HEK293 (cell line): ENCODE data around the gene AXL.

Experiments used
- CTCF ChIA-PET: fragments of 350-600 bp; formaldehyde crosslinking; extraction: SDS; loops from one replicate; lab custom pipeline; 2021; ENCODE audit warnings: antibody characterized with exemption; lab: Yijun Ruan, JAX
- POLR2A ChIA-PET: fragments of 300-600 bp; formaldehyde crosslinking; extraction: SDS; loops from one replicate; lab custom pipeline; 2020; ENCODE audit warnings: antibody characterized with exemption, inconsistent platforms; lab: Yijun Ruan, JAX
- H3K27ac ChIP-seq: fragments of 200-500 bp; sonication (Bioruptor generic); 2 replicates; pipeline ENCODE4 v1.5.1; 2014; ENCODE audit warnings: low read depth, low read length, control low read depth, inconsistent platforms; ENCODE audit errors: extremely low read depth
- H3K36me3 ChIP-seq, 2 experiments: fragments of 200-500 bp in 1 of 2; sonication (Bioruptor generic) in 1 of 2; 1 replicate in 1 of 2; 2 replicates in 1 of 2; pipeline ENCODE4 v1.5.1; 2014 to 2017; ENCODE audit warnings: inconsistent platforms in 2 of 2, low read length in 2 of 2; ENCODE audit not compliant: control insufficient read depth in 2 of 2, insufficient read depth in 1 of 2
- H3K4me1 ChIP-seq: fragments of 200-500 bp; sonication (Bioruptor generic); 2 replicates; pipeline ENCODE4 v1.5.1; 2014; ENCODE audit warnings: mild to moderate bottlenecking, low read length, inconsistent platforms; ENCODE audit not compliant: control insufficient read depth, insufficient read depth
- H3K4me3 ChIP-seq: 2 replicates; pipeline ENCODE4 v1.5.1; 2011; ENCODE audit warnings: low read depth, mild to moderate bottlenecking, control low read depth, low read length, moderate library complexity
- H3K9me3 ChIP-seq: fragments of 200-500 bp; sonication (Bioruptor generic); 2 replicates; pipeline ENCODE4 v1.5.1; 2014; ENCODE audit warnings: low read depth, low read length, inconsistent platforms; ENCODE audit not compliant: control insufficient read depth, insufficient read depth
- HOXC10 ChIP-seq: sonication (generic); formaldehyde crosslinking; IDR thresholded peaks from 2 replicates; pipeline ENCODE4 v1.8.1; 2023; ENCODE audit warnings: mild to moderate bottlenecking, missing genetic modification reagents
- SETDB1 ChIP-seq: IDR thresholded peaks from one replicate; pipeline ENCODE4 v1.6.1; 2017; ENCODE audit warnings: mild to moderate bottlenecking, low read length, moderate library complexity, mixed read lengths; ENCODE audit not compliant: insufficient read length
- YY1 ChIP-seq: fragments of 450-650 bp; formaldehyde crosslinking; IDR thresholded peaks from 2 replicates; pipeline ENCODE4 v1.5.1; 2018; ENCODE audit warnings: missing biosample characterization, missing genetic modification characterization
- ZFP37 ChIP-seq: fragments of 450-650 bp; formaldehyde crosslinking; IDR thresholded peaks from 2 replicates; pipeline ENCODE4 v1.5.1; 2016; ENCODE audit warnings: missing biosample characterization, missing genetic modification characterization
- ZNF114 ChIP-seq: fragments of 450-650 bp; formaldehyde crosslinking; IDR thresholded peaks from 2 replicates; pipeline ENCODE4 v1.5.0; 2017; ENCODE audit warnings: missing biosample characterization, missing genetic modification characterization
- ZNF121 ChIP-seq: fragments of 450-650 bp; formaldehyde crosslinking; IDR thresholded peaks from 2 replicates; pipeline ENCODE4 v1.5.1; 2016; ENCODE audit warnings: missing biosample characterization, missing genetic modification characterization
- ZNF133 ChIP-seq: fragments of 450-650 bp; formaldehyde crosslinking; IDR thresholded peaks from 2 replicates; pipeline ENCODE4 v1.5.1; 2016; ENCODE audit warnings: missing biosample characterization, missing genetic modification characterization
- ZNF174 ChIP-seq: fragments of 450-650 bp; formaldehyde crosslinking; IDR thresholded peaks from 2 replicates; pipeline ENCODE4 v1.5.0; 2017; ENCODE audit warnings: missing biosample characterization, mild to moderate bottlenecking, missing genetic modification characterization
- ZNF266 ChIP-seq: fragments of 450-650 bp; formaldehyde crosslinking; IDR thresholded peaks from 2 replicates; pipeline ENCODE4 v1.5.1; 2016; ENCODE audit warnings: missing biosample characterization, missing genetic modification characterization, low read depth
- ZNF292 ChIP-seq: fragments of 450-650 bp; formaldehyde crosslinking; IDR thresholded peaks from 2 replicates; pipeline ENCODE4 v1.5.1; 2016; ENCODE audit warnings: low read depth, missing biosample characterization, missing genetic modification characterization, borderline replicate concordance
- ZNF362 ChIP-seq: fragments of 450-650 bp; formaldehyde crosslinking; IDR thresholded peaks from 2 replicates; pipeline ENCODE4 v1.5.1; 2016; ENCODE audit warnings: missing biosample characterization, missing genetic modification characterization
- ZNF416 ChIP-seq: fragments of 450-650 bp; formaldehyde crosslinking; IDR thresholded peaks from 2 replicates; pipeline ENCODE4 v1.5.1; 2016; ENCODE audit warnings: missing biosample characterization, missing genetic modification characterization
- ZNF488 ChIP-seq: fragments of 450-650 bp; formaldehyde crosslinking; IDR thresholded peaks from 2 replicates; pipeline ENCODE4 v1.5.1; 2016; ENCODE audit warnings: missing biosample characterization, missing genetic modification characterization
- ZNF513 ChIP-seq: fragments of 450-650 bp; IDR thresholded peaks from 2 replicates; pipeline ENCODE4 v1.5.1; 2018; ENCODE audit warnings: missing biosample characterization, missing genetic modification characterization
- ZNF596 ChIP-seq: fragments of 450-650 bp; IDR thresholded peaks from 2 replicates; pipeline ENCODE4 v1.5.0; 2018; ENCODE audit warnings: missing biosample characterization, mild to moderate bottlenecking, missing genetic modification characterization, moderate library complexity
- ZNF777 ChIP-seq: fragments of 450-650 bp; formaldehyde crosslinking; IDR thresholded peaks from 2 replicates; pipeline ENCODE4 v1.5.1; 2017; ENCODE audit warnings: missing biosample characterization, missing genetic modification characterization, borderline replicate concordance
- ZNF791 ChIP-seq: fragments of 450-650 bp; formaldehyde crosslinking; IDR thresholded peaks from 2 replicates; pipeline ENCODE4 v1.5.1; 2016; ENCODE audit warnings: missing biosample characterization, missing genetic modification characterization
- ZNF830 ChIP-seq: fragments of 450-650 bp; IDR thresholded peaks from 2 replicates; pipeline ENCODE4 v1.5.0; 2018; ENCODE audit warnings: missing biosample characterization, missing genetic modification characterization, low read depth, mild to moderate bottlenecking, moderate library complexity
- TF ChIP-seq, protein P1 (sequence below): fragments of 450-650 bp; formaldehyde crosslinking; IDR thresholded peaks from 2 replicates; pipeline ENCODE4 v1.5.1; 2016; ENCODE audit warnings: missing biosample characterization, missing genetic modification characterization, borderline replicate concordance
- TF ChIP-seq, protein P2 (sequence below): fragments of 450-650 bp; formaldehyde crosslinking; IDR thresholded peaks from 2 replicates; pipeline ENCODE4 v1.5.1; 2016; ENCODE audit warnings: missing biosample characterization, missing genetic modification characterization, borderline replicate concordance
- TF ChIP-seq, protein P3 (sequence below): fragments of 450-650 bp; formaldehyde crosslinking; IDR thresholded peaks from 2 replicates; pipeline ENCODE4 v1.5.1; 2016; ENCODE audit warnings: missing biosample characterization, missing genetic modification characterization

The AXL gene

GRCh38 chr19:41269571-41269970, 50.5 kb downstream of the AXL start (continued):
- TF ChIP-seq ZFP37 (no peak), ZNF121 (tag by site-specific recombination) (no peak), ZNF416 (tag by site-specific recombination) (no peak)
- TF ChIP-seq, protein P1, sequence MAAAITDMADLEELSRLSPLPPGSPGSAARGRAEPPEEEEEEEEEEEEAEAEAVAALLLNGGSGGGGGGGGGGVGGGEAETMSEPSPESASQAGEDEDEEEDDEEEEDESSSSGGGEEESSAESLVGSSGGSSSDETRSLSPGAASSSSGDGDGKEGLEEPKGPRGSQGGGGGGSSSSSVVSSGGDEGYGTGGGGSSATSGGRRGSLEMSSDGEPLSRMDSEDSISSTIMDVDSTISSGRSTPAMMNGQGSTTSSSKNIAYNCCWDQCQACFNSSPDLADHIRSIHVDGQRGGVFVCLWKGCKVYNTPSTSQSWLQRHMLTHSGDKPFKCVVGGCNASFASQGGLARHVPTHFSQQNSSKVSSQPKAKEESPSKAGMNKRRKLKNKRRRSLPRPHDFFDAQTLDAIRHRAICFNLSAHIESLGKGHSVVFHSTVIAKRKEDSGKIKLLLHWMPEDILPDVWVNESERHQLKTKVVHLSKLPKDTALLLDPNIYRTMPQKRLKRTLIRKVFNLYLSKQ (tag by site-specific recombination) = no peak
- TF ChIP-seq, all 188 proteins: peak for 0

- H3K27ac ChIP-seq = no peak overlapping the region
- no peaks in the 10 kb centered on the region for H3K4me1 ChIP-seq
- TF ChIP-seq HOXC10 (CRISPR knock-in tag) = no peak
- TF ChIP-seq SETDB1 = no peak
- TF ChIP-seq ZNF830 (tag by site-specific recombination) = no peak
- no peak for TF ChIP-seq ZNF596
- no peak for TF ChIP-seq ZNF114
- TF ChIP-seq, protein P2, sequence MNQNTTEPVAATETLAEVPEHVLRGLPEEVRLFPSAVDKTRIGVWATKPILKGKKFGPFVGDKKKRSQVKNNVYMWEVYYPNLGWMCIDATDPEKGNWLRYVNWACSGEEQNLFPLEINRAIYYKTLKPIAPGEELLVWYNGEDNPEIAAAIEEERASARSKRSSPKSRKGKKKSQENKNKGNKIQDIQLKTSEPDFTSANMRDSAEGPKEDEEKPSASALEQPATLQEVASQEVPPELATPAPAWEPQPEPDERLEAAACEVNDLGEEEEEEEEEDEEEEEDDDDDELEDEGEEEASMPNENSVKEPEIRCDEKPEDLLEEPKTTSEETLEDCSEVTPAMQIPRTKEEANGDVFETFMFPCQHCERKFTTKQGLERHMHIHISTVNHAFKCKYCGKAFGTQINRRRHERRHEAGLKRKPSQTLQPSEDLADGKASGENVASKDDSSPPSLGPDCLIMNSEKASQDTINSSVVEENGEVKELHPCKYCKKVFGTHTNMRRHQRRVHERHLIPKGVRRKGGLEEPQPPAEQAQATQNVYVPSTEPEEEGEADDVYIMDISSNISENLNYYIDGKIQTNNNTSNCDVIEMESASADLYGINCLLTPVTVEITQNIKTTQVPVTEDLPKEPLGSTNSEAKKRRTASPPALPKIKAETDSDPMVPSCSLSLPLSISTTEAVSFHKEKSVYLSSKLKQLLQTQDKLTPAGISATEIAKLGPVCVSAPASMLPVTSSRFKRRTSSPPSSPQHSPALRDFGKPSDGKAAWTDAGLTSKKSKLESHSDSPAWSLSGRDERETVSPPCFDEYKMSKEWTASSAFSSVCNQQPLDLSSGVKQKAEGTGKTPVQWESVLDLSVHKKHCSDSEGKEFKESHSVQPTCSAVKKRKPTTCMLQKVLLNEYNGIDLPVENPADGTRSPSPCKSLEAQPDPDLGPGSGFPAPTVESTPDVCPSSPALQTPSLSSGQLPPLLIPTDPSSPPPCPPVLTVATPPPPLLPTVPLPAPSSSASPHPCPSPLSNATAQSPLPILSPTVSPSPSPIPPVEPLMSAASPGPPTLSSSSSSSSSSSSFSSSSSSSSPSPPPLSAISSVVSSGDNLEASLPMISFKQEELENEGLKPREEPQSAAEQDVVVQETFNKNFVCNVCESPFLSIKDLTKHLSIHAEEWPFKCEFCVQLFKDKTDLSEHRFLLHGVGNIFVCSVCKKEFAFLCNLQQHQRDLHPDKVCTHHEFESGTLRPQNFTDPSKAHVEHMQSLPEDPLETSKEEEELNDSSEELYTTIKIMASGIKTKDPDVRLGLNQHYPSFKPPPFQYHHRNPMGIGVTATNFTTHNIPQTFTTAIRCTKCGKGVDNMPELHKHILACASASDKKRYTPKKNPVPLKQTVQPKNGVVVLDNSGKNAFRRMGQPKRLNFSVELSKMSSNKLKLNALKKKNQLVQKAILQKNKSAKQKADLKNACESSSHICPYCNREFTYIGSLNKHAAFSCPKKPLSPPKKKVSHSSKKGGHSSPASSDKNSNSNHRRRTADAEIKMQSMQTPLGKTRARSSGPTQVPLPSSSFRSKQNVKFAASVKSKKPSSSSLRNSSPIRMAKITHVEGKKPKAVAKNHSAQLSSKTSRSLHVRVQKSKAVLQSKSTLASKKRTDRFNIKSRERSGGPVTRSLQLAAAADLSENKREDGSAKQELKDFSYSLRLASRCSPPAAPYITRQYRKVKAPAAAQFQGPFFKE (tag by site-specific recombination) = no peak
- TF ChIP-seq ZNF266 (tag by site-specific recombination) = no peak
- no peak for TF ChIP-seq ZNF513
- TF ChIP-seq YY1 (tag by site-specific recombination) = no peak
- no peak for TF ChIP-seq ZNF362 (tag by site-specific recombination)
- TF ChIP-seq ZNF488 (tag by site-specific recombination) = no peak
- no peak for TF ChIP-seq ZNF777 (tag by site-specific recombination)
- TF ChIP-seq ZNF174 = no peak
- no peak for TF ChIP-seq ZNF791 (tag by site-specific recombination)
- no peak for TF ChIP-seq ZNF292 (tag by site-specific recombination)
- TF ChIP-seq, protein P3, sequence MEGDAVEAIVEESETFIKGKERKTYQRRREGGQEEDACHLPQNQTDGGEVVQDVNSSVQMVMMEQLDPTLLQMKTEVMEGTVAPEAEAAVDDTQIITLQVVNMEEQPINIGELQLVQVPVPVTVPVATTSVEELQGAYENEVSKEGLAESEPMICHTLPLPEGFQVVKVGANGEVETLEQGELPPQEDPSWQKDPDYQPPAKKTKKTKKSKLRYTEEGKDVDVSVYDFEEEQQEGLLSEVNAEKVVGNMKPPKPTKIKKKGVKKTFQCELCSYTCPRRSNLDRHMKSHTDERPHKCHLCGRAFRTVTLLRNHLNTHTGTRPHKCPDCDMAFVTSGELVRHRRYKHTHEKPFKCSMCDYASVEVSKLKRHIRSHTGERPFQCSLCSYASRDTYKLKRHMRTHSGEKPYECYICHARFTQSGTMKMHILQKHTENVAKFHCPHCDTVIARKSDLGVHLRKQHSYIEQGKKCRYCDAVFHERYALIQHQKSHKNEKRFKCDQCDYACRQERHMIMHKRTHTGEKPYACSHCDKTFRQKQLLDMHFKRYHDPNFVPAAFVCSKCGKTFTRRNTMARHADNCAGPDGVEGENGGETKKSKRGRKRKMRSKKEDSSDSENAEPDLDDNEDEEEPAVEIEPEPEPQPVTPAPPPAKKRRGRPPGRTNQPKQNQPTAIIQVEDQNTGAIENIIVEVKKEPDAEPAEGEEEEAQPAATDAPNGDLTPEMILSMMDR (tag by site-specific recombination) = no peak
- no peak for TF ChIP-seq ZNF133 (tag by site-specific recombination)
- no peak overlapping the region for H3K4me3 ChIP-seq
- ChIA-PET POLR2A (interaction anchor here (0.6 kb wide), 1 partner anchor 576 kb away, joined by 4 read pairs; no protein-coding TSS in a partner anchor), CTCF (interaction anchor here (0.6 to 2.6 kb wide), 2 partner anchors 36 to 118 kb away, joined by 5 to 9 read pairs; no protein-coding TSS in a partner anchor)
- no peaks in the 10 kb centered on the region for H3K9me3 ChIP-seq
- H3K36me3 ChIP-seq = peaks cover 99 to 100% of the 10 kb centered on the region in 2 experiments
These were observed 54.1 kb downstream of the AXL start for GRCh38 chr19:41273076-41273475.
